H1 (cell line): ENCODE results near the gene DBX2.

ENCODE experiments used
- BRCA1 ChIP-seq: IDR thresholded peaks from 2 replicates; pipeline ENCODE4 v1.6.1; 2012; ENCODE audit warnings: low read depth, low read length, improper control_type of control experiment
- CREB1 ChIP-seq: IDR thresholded peaks from 2 replicates; pipeline ENCODE4 v1.6.1; 2012; ENCODE audit warnings: inconsistent platforms
- JUND ChIP-seq: IDR thresholded peaks from 2 replicates; pipeline ENCODE4 v1.6.1; 2011; ENCODE audit warnings: mild to moderate bottlenecking, improper control_type of control experiment, low read length
- POU5F1 ChIP-seq: IDR thresholded peaks from 2 replicates; pipeline ENCODE4 v1.6.1; 2011; ENCODE audit warnings: low read depth, mild to moderate bottlenecking, low read length, moderate library complexity
- RAD21 ChIP-seq, 2 experiments: IDR thresholded peaks in 1 of 2; conservative IDR thresholded peaks in 1 of 2; 2 replicates each; pipeline ENCODE4 v1.6.1; 2011; ENCODE audit warnings: low read depth in 2 of 2, low read length in 2 of 2, improper control_type of control experiment in 1 of 2, inconsistent platforms in 1 of 2, mild to moderate bottlenecking in 1 of 2, moderate library complexity in 1 of 2
- TAF1 ChIP-seq: IDR thresholded peaks from 2 replicates; pipeline ENCODE4 v1.6.1; 2011; ENCODE audit warnings: mild to moderate bottlenecking, low read depth, low read length
- TF ChIP-seq, protein P1 (sequence below), 3 experiments: IDR thresholded peaks; 1 replicate in 2 of 3; 2 replicates in 1 of 3; pipeline versions ENCODE4 v1.5.1 to v1.6.1; 2011; ENCODE audit warnings: low read length in 3 of 3, mild to moderate bottlenecking in 3 of 3, inconsistent platforms in 2 of 3, low read depth in 1 of 3, moderate library complexity in 1 of 3; ENCODE audit not compliant: insufficient read depth in 1 of 3; ENCODE audit errors: control extremely low read depth in 1 of 3

DNA sequence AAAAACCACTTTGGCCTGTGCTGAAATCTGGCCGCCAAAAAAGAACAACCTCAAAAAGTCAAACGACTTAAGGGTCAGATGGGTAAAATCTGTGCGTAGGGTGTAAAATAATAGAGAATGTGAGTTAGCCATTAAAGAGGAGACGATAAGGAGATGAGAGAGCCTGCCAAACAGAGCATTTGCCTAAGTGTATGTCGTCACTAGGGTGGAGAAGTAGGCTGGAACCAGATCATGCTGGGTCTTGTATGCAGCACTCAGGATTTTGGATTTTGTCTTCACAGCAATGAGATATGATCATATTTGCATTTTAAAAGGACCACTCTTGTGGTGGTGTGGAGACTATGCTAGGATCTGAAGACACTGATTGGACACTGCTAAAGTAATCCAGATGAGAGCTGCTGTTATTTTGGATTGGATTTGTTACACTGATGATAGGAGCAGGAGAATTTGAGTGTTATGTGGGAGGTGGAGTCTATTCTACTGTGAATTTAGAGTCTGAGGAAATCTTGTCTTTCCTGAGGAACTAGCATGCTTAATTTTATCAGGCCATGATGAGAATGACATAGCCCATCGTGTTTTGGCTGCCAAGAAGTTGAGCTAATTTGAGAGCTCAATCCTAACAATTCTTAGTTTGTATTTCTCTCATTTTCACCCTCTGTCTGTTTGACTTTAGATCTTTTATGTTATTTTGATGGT lies 24.8 kb upstream of the DBX2 start:
- TF ChIP-seq, protein P1, sequence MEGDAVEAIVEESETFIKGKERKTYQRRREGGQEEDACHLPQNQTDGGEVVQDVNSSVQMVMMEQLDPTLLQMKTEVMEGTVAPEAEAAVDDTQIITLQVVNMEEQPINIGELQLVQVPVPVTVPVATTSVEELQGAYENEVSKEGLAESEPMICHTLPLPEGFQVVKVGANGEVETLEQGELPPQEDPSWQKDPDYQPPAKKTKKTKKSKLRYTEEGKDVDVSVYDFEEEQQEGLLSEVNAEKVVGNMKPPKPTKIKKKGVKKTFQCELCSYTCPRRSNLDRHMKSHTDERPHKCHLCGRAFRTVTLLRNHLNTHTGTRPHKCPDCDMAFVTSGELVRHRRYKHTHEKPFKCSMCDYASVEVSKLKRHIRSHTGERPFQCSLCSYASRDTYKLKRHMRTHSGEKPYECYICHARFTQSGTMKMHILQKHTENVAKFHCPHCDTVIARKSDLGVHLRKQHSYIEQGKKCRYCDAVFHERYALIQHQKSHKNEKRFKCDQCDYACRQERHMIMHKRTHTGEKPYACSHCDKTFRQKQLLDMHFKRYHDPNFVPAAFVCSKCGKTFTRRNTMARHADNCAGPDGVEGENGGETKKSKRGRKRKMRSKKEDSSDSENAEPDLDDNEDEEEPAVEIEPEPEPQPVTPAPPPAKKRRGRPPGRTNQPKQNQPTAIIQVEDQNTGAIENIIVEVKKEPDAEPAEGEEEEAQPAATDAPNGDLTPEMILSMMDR (IDR thresholded peaks at IDR 0.05; ENCODE audit: control extremely low read depth in 1 of 3, insufficient read depth in 1 of 3, low read depth in 1 of 3, low read length in 3 of 3): no peak
- TF ChIP-seq JUND (no peak), BRCA1 (no peak), POU5F1 (no peak), RAD21 (IDR thresholded peaks at IDR 0.05 in 1 of 2, conservative IDR thresholded peaks at IDR 0.05 in 1 of 2; ENCODE audit: low read depth in 2 of 2, low read length in 2 of 2) (no peak), TAF1 (no peak), CREB1 (no peak)
